Activated CD8-positive, alpha-beta memory T cell treated with anti-CD3 and anti-CD28 coated beads for 1 hour (primary cell): Measurements from ENCODE around the gene KCTD15.

Source experiments
- DNase-seq, 2 donors: peaks; one replicate each; pipeline ENCODE4 v3.0.0-alpha.2; 2020; ENCODE audit warnings: low read depth in 1 of 2; ENCODE audit errors: extremely low read depth in 1 of 2

The KCTD15 gene

GRCh38 chr19:33795370-33796163 is 1.1 kb upstream of the KCTD15 start:
- DNase-seq, result peak in 1 of 2 donors; percentile 20

- DNase-seq, result no peak
Observed at GRCh38 chr19:33797802-33798671, 1.4 kb downstream of the KCTD15 start.

GRCh38 chr19:33798681-33799111 is 2.0 kb downstream of the KCTD15 start:
- no peak for DNase-seq

- no peak for DNase-seq
Observed at GRCh38 chr19:33799476-33799875, 2.8 kb downstream of the KCTD15 start.

- no peak for DNase-seq
Observed at GRCh38 chr19:33800012-33800680, 3.5 kb downstream of the KCTD15 start.

- no peak for DNase-seq
Observed at GRCh38 chr19:33801411-33801810, 4.7 kb downstream of the KCTD15 start.

GRCh38 chr19:33802001-33802400 is 5.3 kb downstream of the KCTD15 start:
- no peak for DNase-seq

- DNase-seq, result no peak
Observed at GRCh38 chr19:33802801-33803200, 6.1 kb downstream of the KCTD15 start.

GRCh38 chr19:33803383-33803782 is 6.7 kb downstream of the KCTD15 start:
- no peak for DNase-seq

- DNase-seq, result no peak
Observed at GRCh38 chr19:33804021-33804799, 7.5 kb downstream of the KCTD15 start.

GRCh38 chr19:33805313-33805712 is 8.6 kb downstream of the KCTD15 start:
- DNase-seq, result no peak

GRCh38 chr19:33805840-33806433 is 9.3 kb downstream of the KCTD15 start:
- DNase-seq, result no peak

- DNase-seq, result no peak
Observed at GRCh38 chr19:33806434-33806881, 9.8 kb downstream of the KCTD15 start.

- no peak for DNase-seq
Observed at GRCh38 chr19:33808399-33808798, 11.7 kb downstream of the KCTD15 start.

GRCh38 chr19:33809960-33810359 is 13.3 kb downstream of the KCTD15 start:
- DNase-seq, result no peak

- no peak for DNase-seq
Observed at GRCh38 chr19:33810821-33811220, 14.2 kb downstream of the KCTD15 start.

GRCh38 chr19:33811246-33811645 is 14.6 kb downstream of the KCTD15 start:
- no peak for DNase-seq

- DNase-seq, result no peak
Observed at GRCh38 chr19:33811736-33812387, 15.2 kb downstream of the KCTD15 start.
